Brain microvascular endothelial cell (primary cell): ENCODE measurements around the gene LMF1.

Experiments
- DNase-seq: peaks from one replicate; pipeline ENCODE4 v3.0.0-alpha.2; 2020
- H3K27ac ChIP-seq: fragments of 250-450 bp; sonication (Bioruptor Pico); 2 replicates; pipeline ENCODE4 v1.5.1; 2020; ENCODE audit warnings: mild to moderate bottlenecking, moderate library complexity
- H3K27me3 ChIP-seq: fragments of 250-450 bp; sonication (Bioruptor Pico); replicated peaks from 2 replicates; pipeline ENCODE4 v1.5.1; 2020; ENCODE audit warnings: mild to moderate bottlenecking
- H3K36me3 ChIP-seq: fragments of 250-450 bp; sonication (Bioruptor Pico); replicated peaks from 2 replicates; pipeline ENCODE4 v1.5.1; 2020; ENCODE audit warnings: mild to moderate bottlenecking
- H3K4me3 ChIP-seq: 2 replicates; pipeline ENCODE4 v1.5.1; 2011; ENCODE audit warnings: low read depth, mild to moderate bottlenecking, control low read depth, low read length, moderate library complexity
- in situ Hi-C: cut with HindIII; loops from 2 replicates; pipeline ENCODE4 v1.10.0; 2017; ENCODE audit warnings: low sequenced_read_pairs, low pct_ligation_motif_present
- TF ChIP-seq, protein P1 (sequence below): IDR thresholded peaks from 2 replicates; pipeline ENCODE4 v1.5.1; 2011; ENCODE audit warnings: low read depth, mild to moderate bottlenecking, moderate library complexity, low read length, control low read depth, inconsistent platforms; ENCODE audit errors: missing control alignments

LMF1 gene

DNA sequence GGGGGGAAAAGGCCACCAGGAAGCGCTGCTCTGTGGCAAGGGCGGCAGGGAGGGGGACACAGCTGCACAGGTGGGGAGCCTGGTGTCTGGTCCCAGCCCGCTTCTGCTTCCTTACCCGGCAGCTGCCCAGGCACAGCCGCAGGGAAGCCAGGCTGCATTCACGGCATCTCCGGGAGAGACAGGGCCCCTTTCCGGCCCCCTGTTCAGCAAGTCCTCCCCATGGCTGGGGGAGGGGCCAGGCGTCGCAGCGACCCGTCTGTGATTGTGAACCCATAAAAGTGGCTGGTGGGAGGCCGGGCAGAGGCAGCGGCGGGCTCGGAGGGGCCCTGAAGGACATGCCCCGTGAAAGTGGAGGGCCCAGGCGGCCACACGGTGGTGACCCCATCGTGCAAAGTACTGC, 39.5 kb upstream of the LMF1 start:
- in situ Hi-C loops, result no loop called here
- Histone ChIP-seq H3K4me3 (no peak overlapping the region), H3K27me3 (peaks cover 46% of the 10 kb centered on the region), H3K27ac (no peak overlapping the region), H3K36me3 (no peaks in the 10 kb centered on the region)
- TF ChIP-seq, protein P1, sequence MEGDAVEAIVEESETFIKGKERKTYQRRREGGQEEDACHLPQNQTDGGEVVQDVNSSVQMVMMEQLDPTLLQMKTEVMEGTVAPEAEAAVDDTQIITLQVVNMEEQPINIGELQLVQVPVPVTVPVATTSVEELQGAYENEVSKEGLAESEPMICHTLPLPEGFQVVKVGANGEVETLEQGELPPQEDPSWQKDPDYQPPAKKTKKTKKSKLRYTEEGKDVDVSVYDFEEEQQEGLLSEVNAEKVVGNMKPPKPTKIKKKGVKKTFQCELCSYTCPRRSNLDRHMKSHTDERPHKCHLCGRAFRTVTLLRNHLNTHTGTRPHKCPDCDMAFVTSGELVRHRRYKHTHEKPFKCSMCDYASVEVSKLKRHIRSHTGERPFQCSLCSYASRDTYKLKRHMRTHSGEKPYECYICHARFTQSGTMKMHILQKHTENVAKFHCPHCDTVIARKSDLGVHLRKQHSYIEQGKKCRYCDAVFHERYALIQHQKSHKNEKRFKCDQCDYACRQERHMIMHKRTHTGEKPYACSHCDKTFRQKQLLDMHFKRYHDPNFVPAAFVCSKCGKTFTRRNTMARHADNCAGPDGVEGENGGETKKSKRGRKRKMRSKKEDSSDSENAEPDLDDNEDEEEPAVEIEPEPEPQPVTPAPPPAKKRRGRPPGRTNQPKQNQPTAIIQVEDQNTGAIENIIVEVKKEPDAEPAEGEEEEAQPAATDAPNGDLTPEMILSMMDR, result no peak
- DNase-seq, result no peak

DNA sequence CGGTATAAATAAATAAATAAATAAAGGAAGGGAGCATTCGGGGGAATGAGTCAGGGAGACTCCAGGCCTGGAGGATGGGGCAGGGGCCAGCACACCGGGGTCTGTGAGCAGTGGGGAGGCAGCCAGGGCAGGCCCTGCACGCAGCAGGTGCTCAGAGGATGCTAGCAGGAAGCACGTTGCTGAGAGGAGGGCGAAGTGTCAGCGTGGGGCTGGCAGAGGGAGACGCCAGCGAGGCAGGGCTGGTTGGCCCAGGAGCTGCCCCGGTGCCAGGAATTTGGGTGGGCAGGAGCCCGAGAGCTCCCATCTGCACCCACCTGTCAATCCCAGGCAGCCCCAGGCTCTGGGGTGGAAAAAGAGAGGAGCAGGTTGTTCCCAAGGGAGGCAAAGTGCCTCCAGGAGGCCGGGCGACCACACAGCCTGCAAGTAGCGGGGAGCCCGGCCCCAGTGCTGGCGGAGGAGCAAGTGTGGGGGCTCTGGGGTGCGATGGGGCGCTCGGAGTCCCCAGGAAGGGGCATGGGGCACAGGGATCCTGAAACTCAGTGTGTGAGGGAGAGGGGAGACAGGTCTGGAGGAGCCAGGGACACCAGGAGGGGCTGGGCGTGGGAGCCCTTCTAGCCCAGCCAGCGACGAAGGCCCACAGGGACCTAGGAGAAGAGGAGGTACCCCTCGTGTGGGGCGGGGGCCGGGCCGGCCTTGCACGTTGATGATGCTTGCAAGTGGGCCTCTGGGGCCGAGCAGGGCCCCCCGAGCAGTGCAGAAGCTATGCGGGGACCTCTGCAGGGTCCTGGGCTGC, 38.8 kb upstream of the LMF1 start:
- TF ChIP-seq, protein P1, result no peak
- Histone ChIP-seq H3K36me3 (no peaks in the 10 kb centered on the region), H3K4me3 (no peak overlapping the region), H3K27me3 (peaks cover 47% of the 10 kb centered on the region), H3K27ac (no peak overlapping the region)
- no peak for DNase-seq
- in situ Hi-C loops, result no loop called here

DNA sequence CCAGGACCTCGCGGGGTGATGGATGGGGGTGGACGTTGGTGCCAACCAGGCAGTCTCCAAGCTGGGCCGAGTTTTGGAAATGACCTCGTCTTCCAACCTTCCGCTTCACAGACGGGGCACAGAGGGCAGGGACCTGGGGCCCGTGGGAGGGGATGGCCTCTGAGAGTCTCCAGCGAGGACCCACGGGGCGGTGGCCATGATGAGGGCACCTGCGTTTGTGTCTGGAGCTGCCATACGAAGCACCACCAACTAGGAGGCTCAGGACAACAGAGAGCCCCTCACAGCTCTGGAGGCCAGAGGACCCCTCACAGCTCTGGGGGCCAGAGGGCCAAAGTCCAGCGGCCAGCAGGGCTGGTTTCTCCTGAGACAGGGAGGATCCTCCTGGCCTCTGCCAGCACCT, 37.3 kb upstream of the LMF1 start:
- DNase-seq, result no peak
- TF ChIP-seq, protein P1, result no peak

DNA sequence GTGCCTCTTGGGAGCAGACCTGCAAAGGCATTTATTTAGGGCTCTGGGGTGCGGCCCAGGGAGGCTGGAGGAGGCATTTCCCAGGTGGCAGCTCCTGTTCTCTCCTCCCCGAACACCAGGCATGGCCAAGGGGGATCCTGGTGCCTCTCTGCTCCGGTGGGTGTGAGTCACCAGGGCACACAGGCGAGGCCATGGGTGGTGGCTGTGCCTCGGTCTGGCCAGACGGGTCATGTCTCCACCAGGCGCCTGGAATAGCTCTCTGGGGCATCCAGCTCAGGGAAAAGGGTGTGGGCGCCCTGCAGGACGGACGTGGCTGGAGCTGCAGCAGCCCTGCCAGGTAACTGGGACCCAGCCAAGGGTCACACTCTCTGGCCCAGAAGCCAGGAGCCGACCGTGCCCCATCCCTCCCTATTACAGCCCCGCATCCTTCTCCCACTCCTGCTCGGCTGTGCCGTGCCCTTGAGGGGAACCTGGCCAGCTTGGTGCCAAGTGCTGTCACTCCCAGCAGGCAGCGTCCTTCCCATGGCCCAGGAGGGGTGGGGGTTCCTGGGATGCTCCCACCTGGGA, 36.6 kb upstream of the LMF1 start:
- Histone ChIP-seq H3K36me3 (no peaks in the 10 kb centered on the region), H3K27ac (no peak overlapping the region), H3K4me3 (no peak overlapping the region), H3K27me3 (peaks cover 47% of the 10 kb centered on the region)
- TF ChIP-seq, protein P1, result no peak
- in situ Hi-C loops, result no loop called here
- no peak for DNase-seq

More for the DNA sequence above, 37.3 kb upstream of the LMF1 start:
- in situ Hi-C loops, result no loop called here
- no peak overlapping the region for H3K4me3 ChIP-seq
- no peak overlapping the region for H3K27ac ChIP-seq
- H3K27me3 ChIP-seq, result peaks cover 47% of the 10 kb centered on the region
- H3K36me3 ChIP-seq, result no peaks in the 10 kb centered on the region

DNA sequence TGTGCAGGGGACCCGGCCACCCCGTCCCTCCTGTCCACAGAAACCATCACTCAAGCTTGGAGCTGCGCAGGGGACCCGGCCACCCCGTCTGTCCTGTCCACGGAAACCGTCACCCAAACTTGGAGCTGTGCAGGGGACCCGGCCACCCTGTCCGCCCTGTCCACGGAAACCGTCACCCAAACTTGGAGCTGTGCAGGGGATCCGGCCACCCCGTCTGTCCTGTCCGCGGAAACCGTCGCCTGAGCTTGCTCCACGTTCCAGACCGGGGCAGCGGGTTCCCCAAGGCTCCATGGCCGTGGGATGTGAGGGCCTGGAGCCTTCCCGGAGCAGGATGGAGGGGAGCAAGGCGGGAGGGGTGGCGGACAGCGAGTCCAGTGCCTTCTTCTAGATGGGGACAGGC, 36.0 kb upstream of the LMF1 start:
- in situ Hi-C loops, result no loop called here

More for the DNA sequence above, 36.0 kb upstream of the LMF1 start:
- DNase-seq, result no peak
- H3K36me3 ChIP-seq, result no peaks in the 10 kb centered on the region
- H3K4me3 ChIP-seq, result no peak overlapping the region
- TF ChIP-seq, protein P1, result no peak
- H3K27ac ChIP-seq, result no peak overlapping the region
- H3K27me3 ChIP-seq, result peaks cover 43% of the 10 kb centered on the region
